ENCODE data around the gene ASB18. TPM values are rescaled to one million over a fixed set of nuclear protein-coding genes. Genes with fewer than 3 reads are reported as not detected.

ASB18 gene
- total and polyA plus RNA-seq, 4 donors, result not detected

DNA sequence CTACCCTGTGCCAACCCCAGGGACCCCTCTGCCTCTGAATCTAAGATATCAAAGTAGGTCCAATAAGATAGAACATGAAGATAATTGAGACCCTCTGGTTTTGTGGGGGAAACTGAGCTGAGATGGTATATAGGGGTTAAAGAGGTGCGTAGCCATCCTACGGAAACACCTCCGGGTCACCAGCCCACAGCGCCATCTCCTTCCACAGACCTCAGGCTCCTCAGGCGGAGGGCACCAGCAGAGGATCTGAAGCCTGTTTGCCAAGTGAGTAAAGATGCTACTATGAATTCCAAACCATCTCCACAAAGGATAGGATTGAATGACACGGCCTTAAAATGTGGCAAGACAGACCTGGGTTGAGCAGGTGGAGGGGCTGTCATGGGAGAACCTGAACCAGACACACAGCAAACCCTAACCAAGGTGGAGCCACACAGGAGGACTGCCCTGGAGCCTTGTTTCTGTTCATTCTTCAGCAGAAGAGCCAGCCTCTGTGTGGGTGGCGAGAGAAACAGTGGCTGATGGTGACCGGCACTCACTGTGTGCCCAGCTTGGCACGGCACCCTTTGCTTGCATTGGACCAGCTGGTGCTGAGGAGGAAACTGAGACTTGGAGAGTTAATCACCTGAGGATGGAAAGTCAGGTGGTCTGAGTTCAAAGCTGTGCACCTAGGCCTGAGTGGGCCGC is 106.2 kb downstream of the ASB18 start:
- ATAC-seq (ENCODE audit: low FRiP score), result no peak
- no peak overlapping the region for H3K27ac ChIP-seq (ENCODE audit: low read depth in 1 of 2, low read length in 2 of 2)
- intact Hi-C loops (cut with DNase I), result no loop called here
- H3K4me1 ChIP-seq (ENCODE audit: control insufficient read depth in 1 of 2, insufficient read depth in 2 of 2, low read length in 2 of 2), result no peaks in the 10 kb centered on the region
- peaks cover 2% of the 10 kb centered on the region for H3K9me3 ChIP-seq (ENCODE audit: control insufficient read depth, low read length)
- 84% methylated on average over 10 of the region's 10 CpGs for WGBS, 2 donors
- no peak overlapping the region for H3K4me3 ChIP-seq (ENCODE audit: low read length in 2 of 2)
- no peak for DNase-seq
- no peaks in the 10 kb centered on the region for H3K27me3 ChIP-seq (ENCODE audit: control insufficient read depth in 1 of 2, insufficient read depth in 2 of 2, low read length in 1 of 2)
- H3K36me3 ChIP-seq (ENCODE audit: control insufficient read depth in 1 of 2, insufficient read depth in 2 of 2, low read length in 1 of 2), result no peaks in the 10 kb centered on the region

DNA sequence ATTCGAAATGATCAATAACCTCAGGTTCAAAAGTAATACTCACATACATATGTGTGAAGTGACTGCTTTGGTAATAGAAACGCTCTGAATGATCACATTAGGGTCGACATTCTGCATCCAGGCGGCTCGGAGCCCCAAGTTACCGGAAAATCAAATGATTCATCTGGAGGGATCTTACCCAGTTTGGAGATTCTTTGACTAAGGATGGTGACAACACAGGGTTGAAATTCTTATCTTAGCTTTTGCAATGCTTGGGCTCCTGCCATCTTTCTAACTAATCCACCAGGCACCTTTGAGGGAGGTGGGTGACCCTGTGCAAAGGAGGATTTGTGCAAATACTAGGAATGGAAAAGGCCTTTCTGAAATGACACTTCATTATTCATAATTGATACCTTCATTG is 106.8 kb downstream of the ASB18 start:
- intact Hi-C loops (cut with DNase I), result no loop called here
- Histone ChIP-seq H3K9me3 (ENCODE audit: control insufficient read depth, low read length) (peaks cover 4% of the 10 kb centered on the region), H3K36me3 (ENCODE audit: control insufficient read depth in 1 of 2, insufficient read depth in 2 of 2, low read length in 1 of 2) (no peaks in the 10 kb centered on the region), H3K4me1 (ENCODE audit: control insufficient read depth in 1 of 2, insufficient read depth in 2 of 2, low read length in 2 of 2) (no peaks in the 10 kb centered on the region), H3K4me3 (ENCODE audit: low read length in 2 of 2) (no peak overlapping the region), H3K27me3 (ENCODE audit: control insufficient read depth in 1 of 2, insufficient read depth in 2 of 2, low read length in 1 of 2) (no peaks in the 10 kb centered on the region), H3K27ac (ENCODE audit: low read depth in 1 of 2, low read length in 2 of 2) (no peak overlapping the region)
- WGBS, 2 donors, result 93 to 94% methylated on average over 6 of the region's 6 CpGs
- DNase-seq, result no peak
- no peak for ATAC-seq (ENCODE audit: low FRiP score)

DNA sequence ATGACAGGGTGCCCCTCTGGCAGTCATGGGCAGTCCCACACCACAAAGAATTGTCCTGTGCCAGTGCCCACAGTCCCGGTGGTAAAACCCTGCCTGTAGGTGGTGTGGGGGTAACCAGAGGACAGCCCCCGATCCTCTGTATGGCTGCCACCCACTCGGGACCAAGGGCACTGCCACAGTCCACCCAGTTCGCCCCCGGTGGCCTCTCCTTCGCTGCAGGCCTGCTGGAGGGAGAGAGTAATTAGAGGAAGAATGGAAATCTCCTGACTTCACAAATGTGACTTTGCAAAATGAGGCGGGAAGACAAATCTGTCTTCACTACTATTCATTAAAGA is 107.4 kb downstream of the ASB18 start:
- DNase-seq (no peak), ATAC-seq (ENCODE audit: low FRiP score) (no peak)
- 87 to 89% methylated on average over 7 of the region's 7 CpGs for WGBS, 2 donors
- Histone ChIP-seq H3K27ac (ENCODE audit: low read depth in 1 of 2, low read length in 2 of 2) (no peak overlapping the region), H3K4me3 (ENCODE audit: low read length in 2 of 2) (no peak overlapping the region), H3K9me3 (ENCODE audit: control insufficient read depth, low read length) (peaks cover 4% of the 10 kb centered on the region), H3K27me3 (ENCODE audit: control insufficient read depth in 1 of 2, insufficient read depth in 2 of 2, low read length in 1 of 2) (no peaks in the 10 kb centered on the region), H3K36me3 (ENCODE audit: control insufficient read depth in 1 of 2, insufficient read depth in 2 of 2, low read length in 1 of 2) (no peaks in the 10 kb centered on the region), H3K4me1 (ENCODE audit: control insufficient read depth in 1 of 2, insufficient read depth in 2 of 2, low read length in 2 of 2) (no peaks in the 10 kb centered on the region)
- intact Hi-C loops (cut with DNase I), result no loop called here

DNA sequence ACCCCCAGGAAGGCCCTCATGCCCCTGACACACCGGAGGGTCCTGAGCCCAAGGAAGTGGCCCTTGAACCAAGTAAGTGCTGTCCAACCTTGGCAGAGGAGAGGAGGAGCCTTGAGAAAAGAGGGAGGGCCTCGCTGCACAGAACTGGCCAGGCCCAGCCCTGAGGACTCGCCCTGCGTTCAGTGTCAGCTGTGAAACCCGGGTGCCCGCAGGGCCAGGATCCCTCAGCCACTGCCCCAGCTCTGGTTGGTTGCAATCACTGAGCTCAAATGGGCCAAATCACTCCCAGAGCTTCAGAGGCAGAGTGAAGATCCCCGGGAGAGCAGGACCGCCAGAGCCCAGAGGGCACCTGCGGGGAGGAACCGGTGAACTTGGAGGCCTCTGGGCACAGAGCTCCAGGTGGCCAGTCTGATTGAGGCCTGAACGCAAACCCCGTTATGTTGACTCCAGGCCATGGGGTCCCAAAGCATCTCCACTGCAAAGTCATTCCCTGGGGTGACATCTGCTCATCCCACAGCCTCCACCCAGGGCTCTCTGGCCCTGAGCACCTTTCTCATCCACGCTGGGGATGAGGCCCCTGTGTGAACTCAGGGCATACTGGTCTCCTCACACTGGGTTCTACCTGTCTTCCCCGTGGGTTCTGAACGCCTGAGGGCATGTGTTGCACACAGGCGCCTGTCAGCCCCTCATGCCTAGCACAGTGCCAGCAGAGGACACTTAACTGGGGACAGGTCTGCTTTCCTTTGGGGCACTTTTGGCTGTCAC is 107.9 kb downstream of the ASB18 start:
- H3K4me1 ChIP-seq (ENCODE audit: control insufficient read depth in 1 of 2, insufficient read depth in 2 of 2, low read length in 2 of 2), result no peaks in the 10 kb centered on the region
- no peak overlapping the region for H3K4me3 ChIP-seq (ENCODE audit: low read length in 2 of 2)
- intact Hi-C loops (cut with DNase I), result no loop called here
- peaks cover 4% of the 10 kb centered on the region for H3K9me3 ChIP-seq (ENCODE audit: control insufficient read depth, low read length)
- WGBS, 2 donors, result 93 to 95% methylated on average over 16 of the region's 16 CpGs
- no peaks in the 10 kb centered on the region for H3K36me3 ChIP-seq (ENCODE audit: control insufficient read depth in 1 of 2, insufficient read depth in 2 of 2, low read length in 1 of 2)
- DNase-seq (no peak), ATAC-seq (ENCODE audit: low FRiP score) (no peak)
- H3K27me3 ChIP-seq (ENCODE audit: control insufficient read depth in 1 of 2, insufficient read depth in 2 of 2, low read length in 1 of 2), result no peaks in the 10 kb centered on the region
- H3K27ac ChIP-seq (ENCODE audit: low read depth in 1 of 2, low read length in 2 of 2), result no peak overlapping the region

DNA sequence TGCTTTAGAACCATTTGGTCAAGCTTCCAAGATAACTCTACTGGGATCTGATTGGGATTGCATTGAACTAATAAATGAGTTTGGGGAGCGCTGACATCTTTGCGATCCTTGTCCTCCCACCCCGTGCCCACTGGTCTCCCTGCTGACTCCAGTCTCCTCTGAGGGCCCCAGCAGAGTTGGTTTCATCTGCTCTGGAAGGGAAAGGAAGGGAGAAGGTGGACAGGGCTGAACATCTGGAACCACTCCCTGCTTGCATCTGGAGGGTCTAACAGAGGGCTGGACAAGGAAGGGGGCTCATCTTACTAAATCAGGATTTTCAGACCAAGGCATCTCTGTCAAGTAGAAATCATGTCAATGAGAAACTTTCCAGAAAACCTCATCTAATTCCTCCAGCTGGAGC is 108.8 kb downstream of the ASB18 start:
- Histone ChIP-seq H3K9me3 (ENCODE audit: control insufficient read depth, low read length) (peaks cover 7% of the 10 kb centered on the region), H3K27ac (ENCODE audit: low read depth in 1 of 2, low read length in 2 of 2) (no peak overlapping the region), H3K4me1 (ENCODE audit: control insufficient read depth in 1 of 2, insufficient read depth in 2 of 2, low read length in 2 of 2) (no peaks in the 10 kb centered on the region), H3K36me3 (ENCODE audit: control insufficient read depth in 1 of 2, insufficient read depth in 2 of 2, low read length in 1 of 2) (no peaks in the 10 kb centered on the region), H3K4me3 (ENCODE audit: low read length in 2 of 2) (no peak overlapping the region), H3K27me3 (ENCODE audit: control insufficient read depth in 1 of 2, insufficient read depth in 2 of 2, low read length in 1 of 2) (no peaks in the 10 kb centered on the region)
- intact Hi-C loops (cut with DNase I), result no loop called here
- DNase-seq (no peak), ATAC-seq (ENCODE audit: low FRiP score) (no peak)
- WGBS, 2 donors, result 72 to 82% methylated on average over 3 of the region's 3 CpGs

DNA sequence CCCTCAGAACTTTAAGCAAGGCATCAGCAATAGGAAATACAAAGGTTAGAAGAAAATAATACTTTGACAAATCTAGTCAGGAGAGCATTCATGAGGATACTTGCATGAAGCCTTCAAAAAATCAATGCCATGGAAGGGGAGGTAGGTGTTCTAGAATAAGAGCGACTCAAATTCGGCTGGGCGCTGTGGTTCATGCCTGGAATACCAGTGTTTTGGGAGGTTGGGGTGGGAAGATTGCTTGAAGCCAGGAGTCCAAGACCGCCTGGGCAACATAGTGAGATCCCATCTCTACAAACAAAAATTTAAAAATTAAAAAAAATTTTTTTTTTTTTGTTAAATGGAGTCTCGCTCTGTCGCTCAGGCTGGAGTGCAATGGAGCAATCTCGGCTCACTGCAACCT is 117.8 kb downstream of the ASB18 start:
- H3K4me1 ChIP-seq (ENCODE audit: control insufficient read depth in 1 of 2, insufficient read depth in 2 of 2, low read length in 2 of 2), result no peaks in the 10 kb centered on the region
- H3K36me3 ChIP-seq (ENCODE audit: control insufficient read depth in 1 of 2, insufficient read depth in 2 of 2, low read length in 1 of 2), result no peaks in the 10 kb centered on the region
- ATAC-seq (ENCODE audit: low FRiP score) (no peak), DNase-seq (no peak)
- intact Hi-C loops (cut with DNase I), result no loop called here
- peaks cover 1 to 5% of the 10 kb centered on the region in 2 donors for H3K27me3 ChIP-seq (ENCODE audit: control insufficient read depth in 1 of 2, insufficient read depth in 2 of 2, low read length in 1 of 2)
- H3K9me3 ChIP-seq (ENCODE audit: control insufficient read depth, low read length), result peaks cover 3% of the 10 kb centered on the region
- H3K27ac ChIP-seq (ENCODE audit: low read depth in 1 of 2, low read length in 2 of 2), result no peak overlapping the region
- no peak overlapping the region for H3K4me3 ChIP-seq (ENCODE audit: low read length in 2 of 2)
- WGBS, 2 donors, result 93 to 94% methylated on average over 7 of the region's 7 CpGs

DNA sequence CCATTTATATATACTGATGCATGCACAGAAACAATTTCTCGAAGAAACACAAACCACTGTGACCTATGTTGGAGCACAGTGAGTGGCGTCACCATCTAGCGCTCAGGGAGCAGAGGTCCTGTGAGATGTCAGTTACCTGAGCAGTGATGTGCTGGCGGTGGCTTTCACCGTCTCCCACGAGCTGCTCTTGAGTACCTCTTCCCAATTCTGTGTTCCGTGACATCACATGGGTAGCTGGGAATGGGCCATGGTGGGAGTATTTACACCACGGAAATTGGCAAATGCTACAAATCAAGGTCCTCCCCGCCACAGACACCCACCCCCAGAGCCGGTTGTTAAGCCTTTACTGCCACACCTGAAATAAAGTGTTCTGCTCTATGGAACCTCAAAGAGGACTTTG is 120.4 kb downstream of the ASB18 start:
- ATAC-seq (ENCODE audit: low FRiP score) (no peak), DNase-seq (no peak)
- Histone ChIP-seq H3K4me3 (ENCODE audit: low read length in 2 of 2) (no peak overlapping the region), H3K36me3 (ENCODE audit: control insufficient read depth in 1 of 2, insufficient read depth in 2 of 2, low read length in 1 of 2) (no peaks in the 10 kb centered on the region), H3K27ac (ENCODE audit: low read depth in 1 of 2, low read length in 2 of 2) (no peak overlapping the region), H3K9me3 (ENCODE audit: control insufficient read depth, low read length) (peaks cover 2% of the 10 kb centered on the region), H3K4me1 (ENCODE audit: control insufficient read depth in 1 of 2, insufficient read depth in 2 of 2, low read length in 2 of 2) (no peaks in the 10 kb centered on the region), H3K27me3 (ENCODE audit: control insufficient read depth in 1 of 2, insufficient read depth in 2 of 2, low read length in 1 of 2) (peaks cover 1 to 5% of the 10 kb centered on the region in 2 donors)
- intact Hi-C loops (cut with DNase I), result no loop called here
- WGBS, 2 donors, result 94% methylated on average over 10 of the region's 10 CpGs
